Left ventricle myocardium inferior (tissue), 1 donor: Measurements from ENCODE around the gene GRAMD2B. TPM values are rescaled to one million over a fixed set of nuclear protein-coding genes. Genes with fewer than 3 reads are reported as not detected.

Source experiments
- DNase-seq: peaks from one replicate; pipeline ENCODE4 v3.0.0-alpha.2; 2020
- H3K27ac ChIP-seq: fragments of 200-600 bp; replicated peaks from 2 replicates; pipeline ENCODE4 v1.8.0; 2021
- H3K27me3 ChIP-seq: fragments of 200-600 bp; 2 replicates; pipeline ENCODE4 v1.8.0; 2021; ENCODE audit warnings: low read depth
- H3K36me3 ChIP-seq: fragments of 200-600 bp; 2 replicates; pipeline ENCODE4 v1.8.0; 2021
- H3K4me1 ChIP-seq: fragments of 200-600 bp; 2 replicates; pipeline ENCODE4 v1.8.0; 2021
- H3K4me3 ChIP-seq: fragments of 200-600 bp; 2 replicates; pipeline ENCODE4 v1.8.0; 2021; ENCODE audit warnings: mild to moderate bottlenecking, moderate library complexity
- H3K9me3 ChIP-seq: fragments of 200-600 bp; replicated peaks from 2 replicates; pipeline ENCODE4 v1.8.0; 2021
- intact Hi-C: fragments of 100-400 bp; cut with micrococcal nuclease; formaldehyde crosslinking; loops from one replicate; pipeline ENCODE4 v1.11.0; 2022
- total RNA-seq: library from RNA; stranded (reverse); fragmentation: NEBNext Ultra II Directional; extraction: Animal tissue kit (Norgen Biotek cat#: 25700); gene quantifications from one replicate; pipeline ENCODE4 v1.2.1, GENCODE V29; 2021
- TF ChIP-seq, protein P1 (sequence below): fragments of 200-600 bp; IDR thresholded peaks from 2 replicates; pipeline ENCODE4 v1.8.0; 2021; ENCODE audit warnings: antibody characterized with exemption, mild to moderate bottlenecking, borderline replicate concordance
- donor health status: DM: no; HTN: yes; CAD: no; lungs with severe emphysema.

The GRAMD2B gene
- total RNA-seq, 1 donor from 2014 or later, result 24.6 TPM

DNA sequence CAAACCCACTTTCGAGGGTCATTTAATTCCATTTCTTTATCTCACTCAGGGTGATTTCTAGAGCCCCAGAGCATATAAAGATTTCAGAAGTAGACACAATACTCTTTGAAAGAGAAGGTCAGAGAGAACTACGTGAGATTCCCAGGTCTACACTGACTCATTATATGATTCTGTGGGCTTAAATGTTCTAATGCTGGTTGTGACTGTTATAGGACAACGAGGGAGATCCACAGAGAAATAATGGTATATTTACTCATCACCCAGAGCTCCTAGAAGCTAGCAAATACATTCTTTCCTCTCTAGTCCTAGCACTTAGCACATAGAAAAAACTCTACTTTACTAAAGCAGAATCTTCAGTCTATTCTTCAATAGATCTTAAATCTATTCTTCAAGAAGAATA, 39.4 kb upstream of the GRAMD2B start:
- peaks cover 19% of the 10 kb centered on the region for H3K4me1 ChIP-seq

DNA sequence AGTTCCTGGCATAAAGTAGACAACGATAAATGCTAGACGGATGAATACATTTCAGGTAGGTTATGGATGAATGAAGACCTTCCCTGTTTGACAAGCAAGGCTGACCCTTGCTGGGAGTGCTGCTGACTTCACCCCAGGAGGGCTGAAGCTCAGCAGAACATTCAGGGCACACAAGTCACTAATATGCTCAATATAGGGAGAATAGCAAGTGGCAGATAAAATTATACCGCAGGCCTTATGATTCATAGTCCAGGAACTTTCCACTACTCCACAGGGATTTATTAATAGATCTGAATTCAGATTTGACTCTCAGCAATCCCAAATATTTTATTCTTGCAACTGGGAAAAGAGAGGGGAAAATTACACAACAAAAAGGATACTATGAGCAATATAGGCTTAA, 38.2 kb upstream of the GRAMD2B start:
- Histone ChIP-seq H3K36me3 (no peaks in the 10 kb centered on the region), H3K27me3 (no peaks in the 10 kb centered on the region), H3K9me3 (peaks cover 22% of the 10 kb centered on the region), H3K27ac (peak overlapping the region; percentile 56), H3K4me1 (peaks cover 19% of the 10 kb centered on the region), H3K4me3 (no peak overlapping the region)
- TF ChIP-seq, protein P1, sequence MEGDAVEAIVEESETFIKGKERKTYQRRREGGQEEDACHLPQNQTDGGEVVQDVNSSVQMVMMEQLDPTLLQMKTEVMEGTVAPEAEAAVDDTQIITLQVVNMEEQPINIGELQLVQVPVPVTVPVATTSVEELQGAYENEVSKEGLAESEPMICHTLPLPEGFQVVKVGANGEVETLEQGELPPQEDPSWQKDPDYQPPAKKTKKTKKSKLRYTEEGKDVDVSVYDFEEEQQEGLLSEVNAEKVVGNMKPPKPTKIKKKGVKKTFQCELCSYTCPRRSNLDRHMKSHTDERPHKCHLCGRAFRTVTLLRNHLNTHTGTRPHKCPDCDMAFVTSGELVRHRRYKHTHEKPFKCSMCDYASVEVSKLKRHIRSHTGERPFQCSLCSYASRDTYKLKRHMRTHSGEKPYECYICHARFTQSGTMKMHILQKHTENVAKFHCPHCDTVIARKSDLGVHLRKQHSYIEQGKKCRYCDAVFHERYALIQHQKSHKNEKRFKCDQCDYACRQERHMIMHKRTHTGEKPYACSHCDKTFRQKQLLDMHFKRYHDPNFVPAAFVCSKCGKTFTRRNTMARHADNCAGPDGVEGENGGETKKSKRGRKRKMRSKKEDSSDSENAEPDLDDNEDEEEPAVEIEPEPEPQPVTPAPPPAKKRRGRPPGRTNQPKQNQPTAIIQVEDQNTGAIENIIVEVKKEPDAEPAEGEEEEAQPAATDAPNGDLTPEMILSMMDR, result no peak
- intact Hi-C loops, result no loop called here
- DNase-seq, result no peak

More for the DNA sequence above, 39.4 kb upstream of the GRAMD2B start:
- intact Hi-C loops, result no loop called here
- Histone ChIP-seq H3K27ac (no peak overlapping the region), H3K4me3 (no peak overlapping the region), H3K9me3 (peaks cover 25% of the 10 kb centered on the region), H3K27me3 (no peaks in the 10 kb centered on the region), H3K36me3 (no peaks in the 10 kb centered on the region)
- DNase-seq, result no peak
- TF ChIP-seq, protein P1, result no peak

DNA sequence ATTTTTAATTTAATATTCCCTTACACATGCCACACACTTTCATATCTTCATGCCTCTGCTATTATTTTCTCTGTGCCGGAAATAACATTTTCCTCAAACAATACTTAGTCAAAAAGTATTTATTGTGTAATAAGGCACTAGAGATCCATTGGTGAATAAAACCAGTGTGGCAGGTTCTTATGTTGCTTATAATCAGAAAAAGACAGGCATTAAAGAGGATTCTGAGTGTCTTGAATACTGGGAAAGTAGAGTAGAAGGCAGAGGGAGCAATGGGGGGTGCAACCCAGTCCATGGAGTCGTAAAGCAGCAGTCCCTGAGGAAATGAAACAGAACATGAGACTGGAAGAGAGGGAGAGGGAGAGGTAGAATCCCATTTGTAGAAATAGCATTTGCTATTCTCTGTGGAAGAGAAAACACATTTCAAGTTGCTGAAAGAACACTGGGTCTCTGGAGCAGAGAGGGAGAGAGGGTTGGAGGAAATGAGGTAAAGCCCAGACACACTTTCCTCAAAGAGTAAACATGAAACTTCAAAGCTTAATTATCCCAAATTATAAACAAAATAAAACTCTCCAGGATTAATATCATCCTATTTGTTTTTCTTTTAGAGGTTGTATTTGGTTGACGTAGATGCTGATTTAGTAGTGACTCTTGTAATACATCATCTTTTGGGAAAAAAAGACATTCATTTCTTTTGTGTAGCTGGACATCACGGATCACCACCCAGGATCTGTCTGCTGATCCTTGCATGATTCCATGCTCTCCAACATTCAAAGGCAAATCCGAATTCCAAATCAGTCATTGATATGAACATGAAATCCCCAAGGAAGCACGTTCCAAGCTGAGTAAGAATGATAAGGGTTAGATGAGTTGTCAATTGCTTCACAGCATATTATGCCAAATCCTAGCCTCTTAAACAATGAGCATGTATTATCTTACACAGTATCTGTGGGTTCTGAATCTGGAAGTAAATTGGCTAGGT, 37.4 kb upstream of the GRAMD2B start:
- Histone ChIP-seq H3K4me1 (peaks cover 19% of the 10 kb centered on the region), H3K9me3 (peaks cover 14% of the 10 kb centered on the region), H3K36me3 (no peaks in the 10 kb centered on the region), H3K27ac (peak overlapping the region; percentile 56), H3K4me3 (no peak overlapping the region), H3K27me3 (no peaks in the 10 kb centered on the region)
- TF ChIP-seq, protein P1, result no peak
- intact Hi-C loops, result no loop called here
- DNase-seq, result no peak

DNA sequence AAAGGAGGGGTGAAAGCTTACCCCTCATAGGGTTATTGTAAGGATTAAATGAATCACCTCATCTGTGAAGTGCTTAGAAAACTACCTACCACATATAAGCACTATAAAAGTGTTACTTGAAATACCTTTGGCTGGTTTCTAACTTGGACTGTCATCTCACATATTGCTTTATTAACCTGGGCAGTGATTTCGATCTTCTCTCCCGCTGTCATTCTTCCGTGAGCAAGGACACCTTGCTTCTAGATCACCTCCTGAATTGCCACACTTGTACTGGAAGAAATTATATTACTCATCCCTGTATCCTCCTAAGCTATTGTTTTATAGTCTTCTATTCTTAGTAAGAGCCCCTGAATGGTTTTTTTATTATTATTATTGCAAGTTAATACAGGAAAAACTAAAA, 34.0 kb upstream of the GRAMD2B start:
- Histone ChIP-seq H3K27ac (no peak overlapping the region), H3K4me3 (no peak overlapping the region), H3K36me3 (no peaks in the 10 kb centered on the region), H3K27me3 (no peaks in the 10 kb centered on the region), H3K4me1 (peaks cover 16% of the 10 kb centered on the region), H3K9me3 (peaks cover 6% of the 10 kb centered on the region)
- DNase-seq, result no peak
- intact Hi-C loops, result no loop called here
- TF ChIP-seq, protein P1, result no peak

DNA sequence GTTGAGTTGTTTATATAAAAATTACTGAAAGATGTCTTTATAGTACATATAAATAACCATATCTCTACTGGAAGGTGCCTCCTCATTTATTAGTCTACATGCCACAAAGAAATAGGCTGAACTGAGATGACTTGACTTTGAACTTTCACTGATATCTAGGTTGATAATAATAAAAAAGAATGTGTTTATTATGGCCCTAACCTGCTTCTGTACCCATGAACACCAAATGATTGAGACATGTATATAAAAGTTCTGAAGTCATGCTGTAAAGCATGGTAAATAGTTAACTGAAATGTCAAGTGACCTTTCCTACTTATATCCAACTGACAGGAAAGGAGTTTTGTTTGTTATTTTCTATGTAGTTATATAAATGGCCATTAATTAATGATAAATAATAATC, 33.2 kb upstream of the GRAMD2B start:
- TF ChIP-seq, protein P1, result no peak
- Histone ChIP-seq H3K27me3 (no peaks in the 10 kb centered on the region), H3K4me3 (no peak overlapping the region), H3K27ac (no peak overlapping the region), H3K36me3 (no peaks in the 10 kb centered on the region), H3K9me3 (peaks cover 6% of the 10 kb centered on the region), H3K4me1 (peaks cover 8% of the 10 kb centered on the region)
- intact Hi-C loops, result no loop called here
- no peak for DNase-seq
